GM19467 (cell line): ENCODE data around the gene ABL2.
"Not testable (repeated sequence)": the region's sequence is repeated elsewhere in the genome, so short reads cannot be mapped to it uniquely, and the experiment has no call there.

Experiments used
- ATAC-seq: cut with Tn5 transposase; IDR thresholded peaks from one replicate; pipeline ENCODE4 v1.9.1; 2021; ENCODE audit warnings: mild to moderate bottlenecking, moderate library complexity; ENCODE audit not compliant: unreplicated experiment

Gene ABL2

GRCh38 chr1:179217943-179218507 lies 11.5 kb downstream of the ABL2 start:
- no peak for ATAC-seq

DNA sequence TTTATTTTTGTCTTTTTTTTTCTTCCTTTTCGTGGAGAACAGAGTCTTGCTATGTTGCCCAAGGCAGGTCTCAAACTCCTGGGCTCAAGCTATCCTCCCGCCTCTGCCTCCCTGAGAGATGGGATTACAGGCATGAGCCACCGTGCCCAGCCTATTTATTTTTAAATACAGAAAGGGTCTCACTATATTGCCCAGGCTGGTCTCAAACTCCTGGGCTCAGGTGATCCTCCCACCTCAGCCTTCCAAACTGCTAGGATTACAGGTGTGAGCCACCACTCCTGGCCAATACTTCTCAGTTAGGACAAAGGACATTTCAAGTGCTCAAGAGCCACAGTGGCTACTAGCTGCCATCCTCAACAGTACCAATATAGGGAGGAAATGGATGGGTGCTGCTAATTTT lies 16.2 kb downstream of the ABL2 start:
- not testable (repeated sequence) for ATAC-seq

DNA sequence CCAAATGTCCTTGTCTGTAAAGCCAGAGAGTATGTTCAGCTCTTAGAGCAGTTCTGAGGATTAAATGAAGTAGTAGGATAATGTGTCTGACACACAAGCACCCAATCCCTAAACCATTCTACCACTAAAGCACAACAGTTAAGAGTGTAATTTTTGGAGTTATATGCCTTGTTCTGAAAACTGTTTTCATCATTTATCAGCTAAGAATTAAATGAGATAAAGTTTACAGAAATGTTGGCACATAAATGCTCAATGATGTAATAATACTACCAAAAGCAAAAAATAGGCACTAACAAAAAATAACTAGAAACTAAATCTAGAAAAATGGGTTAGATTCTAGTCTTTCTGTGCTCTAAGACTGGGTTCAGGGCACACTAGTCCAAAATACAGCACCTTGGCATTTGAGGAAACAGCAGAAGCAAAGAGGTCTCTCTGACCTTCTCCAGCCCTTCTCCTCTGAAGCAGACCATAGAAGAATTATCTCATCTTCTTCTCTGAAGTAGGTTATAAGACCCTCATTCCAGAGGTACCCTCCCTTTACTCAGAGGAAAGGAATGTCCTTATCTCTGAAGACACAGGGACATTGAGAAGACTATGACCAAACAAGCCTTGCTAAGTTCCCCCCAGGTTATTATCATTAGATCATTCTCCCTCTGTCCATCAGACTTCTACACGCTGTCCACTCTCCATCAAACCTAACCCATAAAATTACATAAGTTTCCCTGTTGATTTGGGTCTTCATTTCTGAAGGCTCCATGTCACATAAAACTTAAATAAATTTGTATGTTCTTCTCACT lies 20.6 kb downstream of the ABL2 start:
- ATAC-seq, result no peak

- no peak for ATAC-seq
Observed at GRCh38 chr1:179206812-179207211, 22.7 kb downstream of the ABL2 start.

DNA sequence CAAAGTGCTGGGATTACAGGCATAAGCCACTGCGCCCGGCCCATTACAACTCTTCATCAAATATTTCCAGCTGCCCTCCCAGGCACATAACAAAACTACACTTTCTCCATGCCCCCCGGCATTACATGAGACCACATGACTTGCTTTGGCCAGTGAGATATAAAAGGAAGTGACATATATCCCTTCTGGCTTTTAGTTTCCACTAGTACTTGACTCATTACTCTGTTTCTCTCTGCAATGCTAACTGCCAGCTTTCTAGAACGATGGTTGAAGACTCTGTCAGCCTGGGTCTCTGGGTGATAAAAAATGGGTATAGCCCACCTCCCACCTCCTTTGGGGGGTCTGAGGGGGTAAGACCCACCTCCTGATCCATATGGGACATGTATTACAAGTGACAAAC lies 24.2 kb downstream of the ABL2 start:
- no peak for ATAC-seq

GRCh38 chr1:179202161-179202560 lies 27.3 kb downstream of the ABL2 start:
- no peak for ATAC-seq

- no peak for ATAC-seq
Observed at GRCh38 chr1:179200586-179200985, 28.9 kb downstream of the ABL2 start.

DNA sequence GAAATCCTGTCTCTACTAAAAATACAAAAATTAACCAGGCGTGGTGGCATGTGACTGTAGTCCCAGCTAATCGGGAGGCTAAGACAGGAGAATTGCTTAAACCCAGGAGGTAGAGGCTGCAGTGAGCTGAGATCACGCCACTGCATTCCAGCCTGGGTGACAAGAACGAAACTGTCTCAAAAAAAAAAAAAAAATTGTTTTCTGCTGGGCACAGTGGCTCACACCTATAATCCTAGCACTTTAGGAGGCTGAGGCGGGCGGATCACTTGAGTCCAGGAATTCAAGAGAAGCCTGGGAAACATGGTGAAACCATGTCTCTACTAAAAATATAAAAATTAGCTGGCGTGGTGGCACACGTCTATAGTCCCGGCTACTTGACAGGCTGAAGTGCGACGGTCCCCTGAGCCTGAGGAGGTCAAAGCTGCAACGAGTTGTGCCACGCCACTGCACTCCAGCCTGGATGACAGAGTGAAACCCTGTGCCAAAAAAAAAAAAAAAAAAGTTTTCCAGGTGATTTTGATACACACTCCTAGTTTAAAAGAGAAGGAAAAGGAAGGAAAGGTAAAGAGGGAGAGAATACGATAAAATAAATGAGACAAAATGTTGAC lies 31.7 kb downstream of the ABL2 start:
- ATAC-seq, result no peak

- ATAC-seq, result not testable (repeated sequence)
Observed at GRCh38 chr1:179195857-179196256, 33.6 kb downstream of the ABL2 start.

DNA sequence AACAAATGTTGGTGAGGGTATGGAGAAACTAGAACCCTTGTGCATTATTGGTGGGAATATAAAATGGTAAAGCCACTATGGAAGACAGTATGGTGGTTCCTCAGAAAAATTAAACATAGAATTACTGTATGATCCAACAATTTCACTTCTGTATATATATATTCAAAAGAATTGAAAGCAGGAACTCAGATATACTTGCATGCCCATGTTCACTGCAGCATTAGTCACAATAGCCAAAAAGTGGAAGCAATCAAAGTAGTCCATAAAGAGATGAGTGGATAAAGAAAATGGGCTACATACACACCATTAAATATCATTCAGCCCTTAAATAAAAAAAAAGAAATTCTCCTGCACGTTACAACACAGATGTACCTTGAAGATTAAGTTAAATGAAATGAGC lies 34.1 kb downstream of the ABL2 start:
- ATAC-seq, result no peak

- no peak for ATAC-seq
Observed at GRCh38 chr1:179194068-179194537, 35.4 kb downstream of the ABL2 start.

- no peak for ATAC-seq
Observed at GRCh38 chr1:179190861-179191260, 38.6 kb downstream of the ABL2 start.

DNA sequence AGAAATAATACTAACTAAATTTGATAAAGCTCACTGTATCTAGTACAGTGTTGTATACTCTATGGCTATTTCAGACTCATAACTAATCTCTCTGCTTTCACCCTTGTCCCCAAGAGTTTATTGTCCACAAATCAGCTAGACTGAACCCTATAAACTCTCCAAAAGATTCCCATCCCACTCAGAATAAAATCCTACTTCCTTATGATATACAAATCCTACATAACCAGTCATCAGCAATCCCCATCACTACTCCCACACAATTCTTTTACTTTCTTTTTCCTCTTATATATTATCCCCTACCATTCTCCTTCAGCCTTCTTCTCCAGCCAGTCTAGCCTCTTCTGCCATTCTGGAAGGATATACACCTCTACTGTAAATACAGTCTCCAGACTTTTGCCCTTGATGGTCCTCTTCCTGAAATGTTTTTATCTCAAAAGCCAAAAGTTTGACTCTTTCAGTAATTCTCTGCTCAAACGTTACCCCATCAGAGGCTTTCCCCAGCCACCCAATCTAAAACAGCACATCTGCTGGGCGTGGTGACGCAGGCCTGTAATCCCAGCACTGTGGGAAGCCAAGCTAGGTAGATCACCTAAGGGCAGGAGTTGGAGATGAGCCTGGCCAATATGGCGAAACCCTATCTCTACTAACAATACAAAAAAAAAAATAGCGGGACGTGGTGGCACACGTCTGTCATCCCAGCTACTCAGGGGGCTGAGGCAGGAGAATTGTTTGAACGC lies 41.6 kb downstream of the ABL2 start:
- no peak for ATAC-seq

GRCh38 chr1:179187043-179187442 lies 42.4 kb downstream of the ABL2 start:
- no peak for ATAC-seq

DNA sequence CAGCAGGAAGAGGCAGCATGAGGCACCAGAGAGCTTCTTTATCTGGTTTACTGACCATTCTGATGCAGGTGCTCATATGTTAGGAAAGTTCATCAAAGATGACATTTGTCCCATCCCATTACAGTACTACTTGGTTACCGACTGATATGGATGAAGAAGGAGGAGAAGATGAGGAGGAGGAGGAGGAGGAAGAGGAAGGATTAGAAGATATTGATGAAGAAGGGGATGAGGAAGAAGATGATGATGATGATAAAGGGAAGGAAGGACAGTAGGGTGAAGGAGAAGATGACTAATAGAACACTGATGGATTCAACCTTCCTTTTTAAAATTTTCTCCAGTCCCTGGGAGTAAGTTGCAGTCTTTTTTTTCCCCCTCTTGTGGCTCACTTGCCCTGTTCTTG lies 45.1 kb downstream of the ABL2 start:
- no peak for ATAC-seq

DNA sequence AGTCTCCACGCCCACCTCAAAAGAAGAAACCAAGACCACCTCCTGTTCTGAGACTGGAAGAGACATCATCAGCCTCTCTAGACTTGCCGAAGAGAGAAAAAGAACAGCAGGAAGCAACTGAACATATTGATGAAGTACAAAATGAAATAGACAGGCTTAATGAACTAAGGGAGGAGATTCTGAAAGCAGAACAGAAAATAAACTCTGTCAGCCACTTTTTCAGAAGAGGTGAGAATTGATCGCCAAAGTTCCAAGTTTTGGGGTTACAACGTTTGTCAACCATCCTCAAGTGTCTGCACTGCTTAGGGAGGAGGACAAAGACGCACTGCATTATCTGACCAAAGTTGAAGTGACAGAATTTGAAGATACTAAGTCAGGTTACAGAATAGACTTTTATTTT lies 45.6 kb downstream of the ABL2 start:
- no peak for ATAC-seq

GRCh38 chr1:179178950-179179349 lies 50.5 kb downstream of the ABL2 start:
- ATAC-seq, result no peak

DNA sequence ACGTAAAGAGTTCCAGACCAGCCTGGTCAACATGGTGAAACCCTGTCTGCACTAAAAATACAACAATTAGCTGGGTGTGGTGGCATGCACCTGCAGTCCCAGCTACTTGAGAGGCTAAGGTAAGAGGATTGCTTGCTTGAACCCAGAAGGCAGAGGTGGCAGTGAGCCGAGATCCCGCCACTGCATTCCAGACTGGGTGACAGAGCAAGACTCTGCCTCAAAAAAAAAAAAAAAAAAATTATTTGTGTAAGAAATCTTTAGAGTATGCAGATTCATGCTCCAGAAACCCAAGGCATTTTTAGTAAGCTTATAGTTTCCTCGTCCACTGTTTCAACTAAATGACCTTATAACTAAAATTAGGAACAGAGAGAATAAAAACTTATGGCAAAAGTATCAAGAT lies 51.3 kb downstream of the ABL2 start:
- ATAC-seq, result no peak

DNA sequence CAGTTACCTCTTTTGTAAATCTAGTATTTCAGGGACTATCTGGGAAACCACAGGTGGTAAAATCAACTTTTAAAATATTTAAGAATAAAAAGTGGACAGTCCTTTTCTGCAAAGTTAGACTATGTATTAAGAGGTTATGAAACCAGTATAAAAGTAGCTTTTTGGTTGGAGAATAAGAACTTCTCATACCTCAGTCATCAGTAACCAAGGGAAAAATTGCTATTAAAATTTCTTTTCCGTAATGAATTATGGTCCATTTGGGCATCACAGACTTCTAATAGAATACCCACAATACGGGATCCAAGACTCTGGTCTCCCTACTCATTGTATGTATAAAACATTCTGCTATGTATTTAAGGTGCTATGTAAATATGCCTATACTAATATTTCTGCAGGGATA lies 51.9 kb downstream of the ABL2 start:
- no peak for ATAC-seq

- no peak for ATAC-seq
Observed at GRCh38 chr1:179177182-179177581, 52.3 kb downstream of the ABL2 start.

DNA sequence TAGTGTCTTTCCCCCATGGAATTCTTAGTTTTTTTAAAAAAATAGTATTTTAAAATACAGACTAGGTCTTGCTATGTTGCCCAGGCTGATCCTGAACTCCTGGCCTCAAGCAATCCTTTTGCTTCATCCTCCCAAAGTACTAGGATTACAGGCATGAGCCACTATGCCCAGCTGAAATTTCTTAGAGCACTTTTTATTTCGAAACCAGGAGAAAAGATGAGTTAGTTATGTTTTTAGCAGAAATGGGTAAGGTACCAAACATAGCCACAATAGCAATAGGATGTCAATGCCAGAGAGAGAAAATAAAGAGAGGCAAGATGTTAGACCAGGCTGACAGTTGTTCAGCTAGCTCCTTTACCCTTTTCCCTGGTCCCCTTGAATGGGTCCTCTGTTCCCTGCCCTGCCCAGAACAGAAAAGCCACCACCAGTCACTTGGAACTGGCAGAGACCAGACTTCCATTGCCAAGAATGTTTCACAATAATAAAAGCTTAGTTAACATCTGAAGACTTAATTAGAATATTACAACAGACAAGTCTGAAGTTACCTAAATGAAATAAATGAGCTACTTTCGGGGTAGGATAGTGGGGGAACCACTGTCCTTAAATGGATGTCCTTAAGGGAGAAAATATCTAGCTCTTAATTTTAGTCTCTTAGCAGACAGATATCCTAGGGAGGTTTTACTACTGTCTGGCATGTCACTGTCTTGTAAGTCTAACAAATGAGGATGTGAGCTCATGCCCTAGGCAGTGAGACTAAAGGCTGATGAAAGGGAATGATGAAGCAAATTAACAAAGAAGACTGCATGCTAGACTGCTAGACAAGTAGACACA lies 54.3 kb downstream of the ABL2 start:
- ATAC-seq, result no peak
